Measurements from ENCODE around the gene CDH13.

DNA sequence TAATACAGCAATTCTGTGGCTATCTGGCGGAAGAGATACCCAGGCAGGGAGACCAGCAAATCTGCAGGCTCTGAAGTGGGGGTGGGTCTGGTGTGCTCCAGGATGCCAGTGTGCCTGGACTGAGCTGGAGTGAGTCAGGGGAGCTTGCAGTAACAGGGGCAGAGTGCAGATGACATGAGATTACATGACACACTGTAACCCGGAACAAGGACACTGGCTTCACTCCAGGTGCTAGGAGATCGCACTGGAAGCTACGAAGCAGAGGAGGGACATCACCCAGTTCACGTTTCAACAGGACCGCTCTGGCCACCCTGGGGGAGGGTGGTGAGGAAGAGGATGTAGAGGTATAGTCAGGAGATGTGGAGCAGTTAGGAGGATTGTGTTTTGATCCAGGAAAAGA is 475.6 kb downstream of the CDH13 start:
- TF ChIP-seq, protein P1, sequence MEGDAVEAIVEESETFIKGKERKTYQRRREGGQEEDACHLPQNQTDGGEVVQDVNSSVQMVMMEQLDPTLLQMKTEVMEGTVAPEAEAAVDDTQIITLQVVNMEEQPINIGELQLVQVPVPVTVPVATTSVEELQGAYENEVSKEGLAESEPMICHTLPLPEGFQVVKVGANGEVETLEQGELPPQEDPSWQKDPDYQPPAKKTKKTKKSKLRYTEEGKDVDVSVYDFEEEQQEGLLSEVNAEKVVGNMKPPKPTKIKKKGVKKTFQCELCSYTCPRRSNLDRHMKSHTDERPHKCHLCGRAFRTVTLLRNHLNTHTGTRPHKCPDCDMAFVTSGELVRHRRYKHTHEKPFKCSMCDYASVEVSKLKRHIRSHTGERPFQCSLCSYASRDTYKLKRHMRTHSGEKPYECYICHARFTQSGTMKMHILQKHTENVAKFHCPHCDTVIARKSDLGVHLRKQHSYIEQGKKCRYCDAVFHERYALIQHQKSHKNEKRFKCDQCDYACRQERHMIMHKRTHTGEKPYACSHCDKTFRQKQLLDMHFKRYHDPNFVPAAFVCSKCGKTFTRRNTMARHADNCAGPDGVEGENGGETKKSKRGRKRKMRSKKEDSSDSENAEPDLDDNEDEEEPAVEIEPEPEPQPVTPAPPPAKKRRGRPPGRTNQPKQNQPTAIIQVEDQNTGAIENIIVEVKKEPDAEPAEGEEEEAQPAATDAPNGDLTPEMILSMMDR (IDR thresholded peaks at IDR 0.05; ENCODE audit: borderline replicate concordance, extremely low read depth, low read length, poor library complexity, severe bottlenecking): no peak
- no peak for TF ChIP-seq EZH2 (IDR thresholded peaks at IDR 0.05; ENCODE audit: borderline replicate concordance, low read depth, low read length, severe bottlenecking)
